ENCODE data around the gene DRGX.

GRCh38 chr10:49409755-49410154, 13.9 kb upstream of the DRGX start:
- no peak for TF ChIP-seq POLR2A (IDR thresholded peaks at IDR 0.05; ENCODE audit: low read length)
- TF ChIP-seq GATA1 (IDR thresholded peaks at IDR 0.05; ENCODE audit: low read depth, low read length): no peak
